Measurements from ENCODE around the gene ATP10D.

GRCh38 chr4:47513461-47513860 lies 28.4 kb downstream of the ATP10D start:
- TF ChIP-seq POLR2A (IDR thresholded peaks at IDR 0.05; ENCODE audit: low read length) (no peak), GATA1 (IDR thresholded peaks at IDR 0.05; ENCODE audit: low read depth, low read length) (no peak)

Data from erythroblast (primary cell).